Astrocyte of the hippocampus (primary cell): ENCODE measurements around the gene CKMT2.

ENCODE experiments used
- DNase-seq: peaks from one replicate; pipeline ENCODE4 v3.0.0; 2011; ENCODE audit warnings: low read depth, low spot score

CKMT2 gene

GRCh38 chr5:81233080-81233634 lies at the start of gene CKMT2:
TSS of gene CKMT2 (plus strand) at chr5:81233322. CDS start at chr5:81251133, 17,811 bp downstream.
- DNase-seq: peak; percentile 68

GRCh38 chr5:81183811-81184748 lies 49.0 kb upstream of the CKMT2 start:
- peak; percentile 54 for DNase-seq

GRCh38 chr5:81184749-81185110 lies 48.4 kb upstream of the CKMT2 start:
- DNase-seq: no peak

GRCh38 chr5:81187885-81188284 lies 45.2 kb upstream of the CKMT2 start:
- DNase-seq: peak; percentile 36

- no peak for DNase-seq
These were observed 44.2 kb upstream of the CKMT2 start for GRCh38 chr5:81188962-81189361.

GRCh38 chr5:81189875-81190498 lies 43.1 kb upstream of the CKMT2 start:
- DNase-seq: no peak

- DNase-seq: no peak
These were observed 41.3 kb upstream of the CKMT2 start for GRCh38 chr5:81191726-81192372.

GRCh38 chr5:81192373-81192750 lies 40.8 kb upstream of the CKMT2 start:
- no peak for DNase-seq

- peak; percentile 92 for DNase-seq
These were observed 38.3 kb upstream of the CKMT2 start for GRCh38 chr5:81194633-81195334.

GRCh38 chr5:81195335-81195929 lies 37.7 kb upstream of the CKMT2 start:
- no peak for DNase-seq

- peak; percentile 62 for DNase-seq
These were observed 30.5 kb upstream of the CKMT2 start for GRCh38 chr5:81202655-81203054.

GRCh38 chr5:81203729-81204128 lies 29.4 kb upstream of the CKMT2 start:
- DNase-seq: no peak

GRCh38 chr5:81204205-81204604 lies 28.9 kb upstream of the CKMT2 start:
- DNase-seq: no peak

- no peak for DNase-seq
These were observed 28.1 kb upstream of the CKMT2 start for GRCh38 chr5:81205058-81205457.

GRCh38 chr5:81207009-81207408 lies 26.1 kb upstream of the CKMT2 start:
- no peak for DNase-seq

GRCh38 chr5:81208904-81209303 lies 24.2 kb upstream of the CKMT2 start:
- DNase-seq: no peak

GRCh38 chr5:81209386-81209785 lies 23.7 kb upstream of the CKMT2 start:
- DNase-seq: no peak

- no peak for DNase-seq
These were observed 23.1 kb upstream of the CKMT2 start for GRCh38 chr5:81209869-81210493.

GRCh38 chr5:81212211-81212751 lies 20.8 kb upstream of the CKMT2 start:
- DNase-seq: no peak

GRCh38 chr5:81213070-81213469 lies 20.1 kb upstream of the CKMT2 start:
- no peak for DNase-seq
